Measurements from ENCODE around the gene PLVAP.

PLVAP gene

DNA sequence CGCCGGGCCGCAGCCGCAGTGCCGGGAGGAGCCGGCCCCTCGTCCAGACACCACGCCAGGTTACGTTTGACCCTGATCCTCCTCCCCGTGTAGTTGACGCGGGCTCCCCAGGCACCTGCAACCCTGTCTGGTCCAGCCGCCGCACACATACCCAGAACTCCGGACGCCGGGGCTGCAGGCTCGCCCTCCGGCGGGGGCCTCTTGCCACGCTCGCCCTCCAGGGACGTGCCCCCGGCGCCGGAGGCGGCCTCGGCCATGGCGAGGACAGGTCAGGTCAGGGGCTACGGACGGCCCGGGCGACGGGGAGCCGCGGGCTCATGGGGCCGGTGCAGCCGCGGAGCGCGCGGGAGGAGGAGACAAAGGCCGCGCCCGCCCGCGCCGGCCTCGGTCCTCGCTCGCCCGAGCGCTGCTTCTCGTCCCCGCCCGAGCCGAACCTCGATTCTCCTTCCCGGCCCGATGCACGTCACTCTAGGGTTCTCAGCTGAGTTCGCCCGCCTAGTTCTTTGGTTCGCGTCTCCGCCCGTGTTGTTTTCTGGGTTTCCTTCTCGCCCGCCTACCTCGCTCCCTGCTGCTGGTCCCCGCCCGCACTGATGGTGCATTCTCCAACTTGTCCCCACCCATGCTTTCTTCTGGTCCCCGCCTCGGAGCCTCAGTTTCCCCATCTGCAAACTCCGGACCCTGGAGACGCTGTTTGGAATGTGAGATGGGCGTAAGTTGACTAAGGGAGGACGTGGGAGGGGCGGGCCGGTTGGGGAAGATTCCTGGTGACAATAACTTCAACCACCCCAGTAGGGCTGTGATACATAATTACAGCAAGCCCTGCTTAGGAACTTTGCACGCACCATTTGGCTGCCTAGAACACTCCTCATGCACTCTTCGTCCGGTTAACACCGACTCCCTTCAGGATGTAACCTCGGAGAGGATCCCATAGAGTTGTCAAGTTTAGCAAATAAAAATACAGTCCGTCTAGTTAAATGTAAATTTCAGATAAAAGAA, 42.4 kb downstream of the PLVAP start, which contains the start of gene ANO8 (continued):
- TF ChIP-seq AEBP2 (tag by site-specific recombination; IDR thresholded peaks at IDR 0.05; ENCODE audit: borderline replicate concordance) (no peak), ZNF341 (tag by site-specific recombination; IDR thresholded peaks at IDR 0.05; ENCODE audit: low read depth) (peak; percentile 49), ZBTB17 (tag by site-specific recombination; IDR thresholded peaks at IDR 0.05) (peak; percentile 97), ZNF571 (tag by site-specific recombination; IDR thresholded peaks at IDR 0.05) (no peak), ZNF157 (tag by site-specific recombination; IDR thresholded peaks at IDR 0.05) (no peak), ZNF776 (tag by site-specific recombination; IDR thresholded peaks at IDR 0.05; ENCODE audit: borderline replicate concordance) (peak; percentile 86; the same call in 1 of the 2 replicates), KLF17 (tag by site-specific recombination; IDR thresholded peaks at IDR 0.05) (peak; percentile 99), ZBTB11 (tag by site-specific recombination; conservative IDR thresholded peaks at IDR 0.05; ENCODE audit: low read depth) (peak; percentile 93), ZNF654 (tag by site-specific recombination; IDR thresholded peaks at IDR 0.05; ENCODE audit: low read depth) (no peak), ZNF549 (tag by site-specific recombination; IDR thresholded peaks at IDR 0.05) (no peak), SETDB1 (IDR thresholded peaks at IDR 0.05; ENCODE audit: insufficient read length, low read length) (no peak), ZNF777 (tag by site-specific recombination; IDR thresholded peaks at IDR 0.05; ENCODE audit: borderline replicate concordance) (no peak; the same call in 1 of the 2 replicates), HOXC10 (CRISPR knock-in tag; IDR thresholded peaks at IDR 0.05) (peak; percentile 95), ZNF140 (tag by site-specific recombination; IDR thresholded peaks at IDR 0.05) (no peak), ZFP3 (tag by site-specific recombination; IDR thresholded peaks at IDR 0.05; ENCODE audit: low read depth) (0 out of 2 replicates have a peak, but pooled peaks have one; percentile 46), ZNF292 (tag by site-specific recombination; IDR thresholded peaks at IDR 0.05; ENCODE audit: borderline replicate concordance, low read depth) (no peak), ZNF544 (tag by site-specific recombination; IDR thresholded peaks at IDR 0.05) (no peak), ZFP41 (tag by site-specific recombination; IDR thresholded peaks at IDR 0.05; ENCODE audit: borderline replicate concordance) (no peak), ZFP37 (tag by site-specific recombination; IDR thresholded peaks at IDR 0.05) (peak; percentile 77; the same call in 1 of the 2 replicates), ZNF16 (tag by site-specific recombination; IDR thresholded peaks at IDR 0.05; ENCODE audit: low read depth) (no peak), TRIM28 (IDR thresholded peaks at IDR 0.05; ENCODE audit: borderline replicate concordance, low read length) (peak; percentile 96; the same call in 1 of the 2 replicates), ZNF548 (tag by site-specific recombination; IDR thresholded peaks at IDR 0.05) (no peak), ZSCAN23 (tag by site-specific recombination; IDR thresholded peaks at IDR 0.05) (peak; percentile 96), ZNF626 (tag by site-specific recombination; IDR thresholded peaks at IDR 0.05) (no peak; the same call in 1 of the 2 replicates), ZNF785 (tag by site-specific recombination; IDR thresholded peaks at IDR 0.05) (peak; percentile 73), ZNF311 (tag by site-specific recombination; IDR thresholded peaks at IDR 0.05; ENCODE audit: borderline replicate concordance) (no peak), ZNF221 (tag by site-specific recombination; IDR thresholded peaks at IDR 0.05; ENCODE audit: borderline replicate concordance) (peak; percentile 73; the same call in 1 of the 2 replicates)
- TF ChIP-seq, protein P1, sequence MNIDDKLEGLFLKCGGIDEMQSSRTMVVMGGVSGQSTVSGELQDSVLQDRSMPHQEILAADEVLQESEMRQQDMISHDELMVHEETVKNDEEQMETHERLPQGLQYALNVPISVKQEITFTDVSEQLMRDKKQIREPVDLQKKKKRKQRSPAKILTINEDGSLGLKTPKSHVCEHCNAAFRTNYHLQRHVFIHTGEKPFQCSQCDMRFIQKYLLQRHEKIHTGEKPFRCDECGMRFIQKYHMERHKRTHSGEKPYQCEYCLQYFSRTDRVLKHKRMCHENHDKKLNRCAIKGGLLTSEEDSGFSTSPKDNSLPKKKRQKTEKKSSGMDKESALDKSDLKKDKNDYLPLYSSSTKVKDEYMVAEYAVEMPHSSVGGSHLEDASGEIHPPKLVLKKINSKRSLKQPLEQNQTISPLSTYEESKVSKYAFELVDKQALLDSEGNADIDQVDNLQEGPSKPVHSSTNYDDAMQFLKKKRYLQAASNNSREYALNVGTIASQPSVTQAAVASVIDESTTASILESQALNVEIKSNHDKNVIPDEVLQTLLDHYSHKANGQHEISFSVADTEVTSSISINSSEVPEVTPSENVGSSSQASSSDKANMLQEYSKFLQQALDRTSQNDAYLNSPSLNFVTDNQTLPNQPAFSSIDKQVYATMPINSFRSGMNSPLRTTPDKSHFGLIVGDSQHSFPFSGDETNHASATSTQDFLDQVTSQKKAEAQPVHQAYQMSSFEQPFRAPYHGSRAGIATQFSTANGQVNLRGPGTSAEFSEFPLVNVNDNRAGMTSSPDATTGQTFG (tag by site-specific recombination; IDR thresholded peaks at IDR 0.05; ENCODE audit: borderline replicate concordance): peak; percentile 79; the same call in 1 of the 2 replicates
- TF ChIP-seq, protein P2, sequence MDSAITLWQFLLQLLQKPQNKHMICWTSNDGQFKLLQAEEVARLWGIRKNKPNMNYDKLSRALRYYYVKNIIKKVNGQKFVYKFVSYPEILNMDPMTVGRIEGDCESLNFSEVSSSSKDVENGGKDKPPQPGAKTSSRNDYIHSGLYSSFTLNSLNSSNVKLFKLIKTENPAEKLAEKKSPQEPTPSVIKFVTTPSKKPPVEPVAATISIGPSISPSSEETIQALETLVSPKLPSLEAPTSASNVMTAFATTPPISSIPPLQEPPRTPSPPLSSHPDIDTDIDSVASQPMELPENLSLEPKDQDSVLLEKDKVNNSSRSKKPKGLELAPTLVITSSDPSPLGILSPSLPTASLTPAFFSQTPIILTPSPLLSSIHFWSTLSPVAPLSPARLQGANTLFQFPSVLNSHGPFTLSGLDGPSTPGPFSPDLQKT (IDR thresholded peaks at IDR 0.05; ENCODE audit: borderline replicate concordance, low read depth, low read length): no peak

Data from HEK293 (cell line).